ENCODE measurements around the gene ZNF320.
"Not testable (repeated sequence)": the region's sequence is repeated elsewhere in the genome, so short reads cannot be mapped to it uniquely, and the experiment has no call there.

ZNF320 gene

DNA sequence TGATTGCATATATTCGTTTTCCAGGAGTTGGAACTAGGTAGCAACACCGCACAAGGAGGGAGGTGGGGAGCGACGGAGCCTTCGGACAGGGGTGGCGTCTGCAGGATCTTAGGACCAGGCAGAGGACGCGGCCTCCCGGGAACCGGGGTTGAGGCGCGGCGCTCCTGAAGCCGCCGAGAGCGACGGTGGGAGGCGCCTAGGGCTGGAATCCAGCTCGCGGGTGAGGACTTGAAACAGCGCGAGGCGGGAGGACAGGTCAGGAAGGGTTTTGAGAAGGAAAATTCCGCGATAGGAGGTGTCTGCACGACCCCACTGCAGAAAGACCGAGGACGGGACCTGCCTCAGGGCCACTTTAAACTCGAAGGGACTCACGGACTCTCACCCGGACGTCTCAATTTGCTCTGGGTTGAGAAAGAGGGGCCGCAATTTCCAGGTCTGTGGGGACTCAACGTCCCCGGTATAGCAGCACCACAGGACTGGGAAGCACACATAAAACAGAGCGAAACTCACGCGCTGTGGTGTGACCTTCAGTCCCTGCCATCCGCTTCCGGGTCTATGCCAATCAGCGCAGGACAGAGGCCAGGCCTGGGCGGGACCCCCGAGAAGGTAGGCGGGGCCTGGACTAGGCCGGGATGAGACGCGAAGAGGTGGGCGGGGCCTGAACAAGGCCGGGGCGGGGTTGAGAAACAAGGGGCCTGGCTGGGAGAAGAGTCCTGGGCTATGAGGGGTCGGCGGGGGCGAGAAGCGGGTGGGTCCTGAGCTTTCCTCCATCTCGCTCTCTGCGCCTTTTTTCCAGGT lies at the start of gene ZNF320:
ZNF320 (minus strand) TSS at position 498 of the 798 bp plus-strand sequence. CDS start 7,380 bp downstream, outside the sequence.
- DNase-seq = peak; percentile 80

DNA sequence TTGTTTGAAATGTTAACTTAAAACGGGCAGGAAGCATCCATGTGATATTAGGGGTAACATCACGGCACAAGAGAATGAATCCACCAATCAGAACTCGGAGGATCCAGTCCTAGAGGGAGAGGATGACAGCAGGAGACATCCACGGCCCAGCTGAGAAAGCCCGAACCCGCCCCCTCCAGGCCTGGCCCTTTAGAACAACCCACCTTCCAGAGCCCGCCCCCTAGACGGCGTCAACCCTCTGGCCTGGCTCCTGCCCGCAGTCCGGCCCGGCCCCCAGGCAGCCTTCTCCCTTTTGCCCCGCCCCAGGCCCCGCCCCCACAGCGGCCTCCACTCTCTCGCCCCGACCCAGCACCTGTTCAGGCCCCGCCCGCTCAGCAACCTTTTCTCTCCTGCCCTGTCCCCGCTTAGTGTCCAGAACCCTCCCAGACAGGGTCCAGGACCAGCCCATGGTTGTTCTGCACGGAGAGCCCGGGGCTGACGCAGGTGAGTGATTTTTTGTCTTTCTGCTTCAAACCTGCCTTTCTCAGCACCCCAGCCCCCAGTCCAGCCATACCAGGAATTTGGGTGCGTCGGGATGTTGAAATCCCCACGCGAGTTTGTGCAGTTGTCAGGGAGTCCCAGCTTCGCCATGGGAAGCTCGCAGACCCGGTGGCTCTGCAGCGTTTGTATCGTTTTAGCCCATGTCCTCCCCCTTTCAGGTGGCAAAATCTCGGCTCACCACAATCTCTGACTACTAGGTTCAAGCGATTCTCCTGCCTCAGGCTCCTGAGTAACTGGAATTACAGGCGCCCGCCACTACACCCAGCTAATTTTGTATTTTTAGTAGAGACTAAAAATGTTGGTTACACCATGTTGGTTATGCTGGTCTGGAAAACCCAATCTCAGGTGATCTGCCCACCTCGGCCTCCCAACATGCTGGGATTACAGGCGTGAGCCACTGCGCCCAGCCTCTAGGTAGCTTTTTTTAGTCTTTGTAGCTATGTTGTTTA lies 49.2 kb upstream of the ZNF320 start:
- peak; percentile 47 for DNase-seq

DNA sequence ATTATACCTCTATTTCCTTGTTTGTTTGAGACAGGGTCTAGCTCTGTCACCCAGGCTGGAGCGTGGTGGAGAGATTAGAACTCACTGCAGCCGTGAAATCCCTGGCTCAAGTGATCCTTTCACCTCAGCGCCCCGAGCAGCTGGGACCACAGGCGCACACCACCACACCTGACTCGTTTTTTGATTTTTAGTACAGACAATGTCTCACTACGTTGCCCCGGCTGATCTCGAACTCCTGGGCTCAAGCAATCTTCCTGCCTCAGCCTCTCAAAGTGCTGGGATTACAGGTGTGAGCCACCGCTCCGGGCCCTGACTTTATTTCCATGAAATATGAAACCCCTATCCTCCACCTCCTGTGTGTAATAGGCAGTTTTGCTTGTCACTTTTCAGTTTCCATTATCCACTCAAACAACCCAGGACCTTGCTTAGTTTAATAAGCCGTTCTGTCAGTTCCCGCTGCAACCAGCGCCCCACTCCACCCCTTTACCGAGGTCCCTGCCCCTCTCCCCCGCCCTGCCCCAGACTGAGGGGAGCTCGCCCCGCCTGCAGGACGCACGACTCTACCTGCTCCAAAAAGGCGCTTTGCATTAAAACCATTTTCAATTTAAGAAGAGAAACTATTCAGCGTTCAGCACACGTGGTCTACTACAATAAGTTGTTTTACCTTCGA lies 48.4 kb upstream of the ZNF320 start:
- no peak for DNase-seq

DNA sequence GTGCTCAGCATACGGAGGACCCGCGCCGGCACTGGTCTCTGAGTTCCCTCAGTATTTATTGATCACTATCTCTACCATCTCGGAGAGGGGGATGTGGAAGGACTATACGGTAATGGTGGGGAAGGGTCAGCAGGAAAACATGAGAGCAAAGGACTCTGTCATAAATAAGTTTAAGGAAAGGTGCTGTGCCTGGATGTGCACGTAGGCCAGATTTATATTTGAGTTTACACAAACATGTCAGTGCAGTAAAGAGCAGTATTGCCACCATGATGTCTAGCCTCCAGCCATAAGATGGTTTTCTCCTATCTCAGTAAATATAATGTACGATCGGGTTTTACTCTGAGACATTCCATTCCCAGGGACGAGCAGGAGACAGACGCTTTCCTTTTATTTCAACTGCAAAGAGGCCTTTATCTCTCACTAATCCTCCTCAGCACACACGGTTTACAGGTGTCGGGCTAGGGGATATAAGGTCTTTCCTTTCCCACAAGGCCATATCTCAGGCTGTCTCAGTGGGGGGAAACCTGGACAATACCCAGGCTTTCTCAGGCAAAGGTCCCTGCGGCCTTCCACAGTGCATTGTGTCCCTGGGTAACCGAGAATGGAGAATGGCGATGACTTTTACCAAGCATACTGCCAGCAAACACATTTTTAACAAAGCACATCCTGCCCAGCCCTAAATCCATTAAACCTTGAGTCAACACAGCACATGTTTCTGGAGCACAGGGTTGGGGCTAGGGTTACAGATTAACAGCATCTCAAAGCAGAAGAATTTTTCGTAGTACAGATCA lies 47.5 kb upstream of the ZNF320 start:
- DNase-seq = not testable (repeated sequence)

DNA sequence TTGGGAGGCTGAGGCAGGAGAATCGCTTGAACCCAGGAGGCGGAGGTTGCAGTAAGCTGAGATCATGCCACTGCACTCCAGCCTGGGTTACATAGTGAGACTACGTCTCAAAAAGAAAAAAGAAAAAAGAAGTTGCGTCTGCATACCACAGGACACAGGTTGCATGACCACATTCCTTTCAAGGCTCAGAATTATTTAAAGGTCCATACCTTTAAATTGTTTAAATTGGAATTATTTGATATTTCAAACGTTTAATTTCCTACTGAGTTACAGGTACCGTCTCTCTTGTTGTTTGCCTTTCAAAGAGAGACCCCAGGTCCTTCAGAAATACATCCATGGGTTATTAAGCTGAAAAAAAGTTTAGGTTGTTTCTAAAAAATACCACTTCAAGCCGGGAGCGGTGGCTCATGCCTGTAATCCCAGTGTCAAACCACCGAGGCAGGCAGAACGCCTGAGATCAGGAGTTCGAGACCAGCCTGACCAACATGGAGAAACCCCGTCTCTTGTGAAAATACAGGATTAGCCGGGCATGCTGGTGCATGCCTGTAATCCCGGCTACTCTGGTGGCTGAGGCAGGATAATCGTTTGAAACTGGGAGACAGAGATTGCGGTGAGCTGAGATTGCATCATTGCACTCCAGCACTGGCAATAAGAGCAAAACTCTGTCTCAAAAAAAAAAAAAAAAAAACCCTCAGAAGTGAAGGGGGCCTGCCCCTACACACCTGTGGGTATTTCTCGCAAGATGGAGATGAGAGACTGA lies 46.6 kb upstream of the ZNF320 start:
- DNase-seq = no peak

DNA sequence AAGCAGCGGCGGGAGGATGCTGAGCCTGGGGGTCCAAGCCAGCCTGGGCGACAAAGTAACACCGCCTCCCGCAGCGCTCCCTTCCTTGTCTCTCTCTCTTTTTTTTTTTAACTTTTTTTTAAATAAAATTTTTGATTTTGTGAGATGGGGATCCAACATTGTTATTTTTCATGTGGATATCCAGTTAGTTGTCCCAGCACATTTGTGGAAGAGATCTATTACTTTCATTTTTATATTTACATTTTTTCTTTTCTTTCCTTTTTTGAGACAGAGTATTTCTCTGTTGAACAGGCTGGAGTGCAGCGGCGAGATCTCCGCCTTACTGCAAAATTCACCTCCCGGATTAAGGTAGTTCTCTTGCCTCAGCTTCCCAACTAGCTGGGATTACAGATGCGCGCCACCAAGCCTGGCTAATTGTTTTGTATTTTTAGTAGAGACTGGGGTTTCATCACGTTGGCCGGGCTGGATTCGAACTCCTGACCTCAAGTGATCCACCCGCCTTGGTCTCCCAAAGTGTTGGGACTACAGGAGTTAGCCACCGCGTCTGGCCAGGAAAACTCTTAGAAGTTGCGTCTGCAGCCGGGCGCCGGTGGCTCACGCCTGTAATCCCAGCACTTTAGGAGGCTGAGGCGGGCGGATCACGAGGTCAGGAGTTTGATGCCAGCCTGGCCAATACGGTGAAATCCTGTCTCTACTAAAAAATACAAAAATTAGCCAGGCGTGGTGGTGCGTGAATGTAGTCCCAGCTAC lies 45.9 kb upstream of the ZNF320 start:
- DNase-seq = no peak

DNA sequence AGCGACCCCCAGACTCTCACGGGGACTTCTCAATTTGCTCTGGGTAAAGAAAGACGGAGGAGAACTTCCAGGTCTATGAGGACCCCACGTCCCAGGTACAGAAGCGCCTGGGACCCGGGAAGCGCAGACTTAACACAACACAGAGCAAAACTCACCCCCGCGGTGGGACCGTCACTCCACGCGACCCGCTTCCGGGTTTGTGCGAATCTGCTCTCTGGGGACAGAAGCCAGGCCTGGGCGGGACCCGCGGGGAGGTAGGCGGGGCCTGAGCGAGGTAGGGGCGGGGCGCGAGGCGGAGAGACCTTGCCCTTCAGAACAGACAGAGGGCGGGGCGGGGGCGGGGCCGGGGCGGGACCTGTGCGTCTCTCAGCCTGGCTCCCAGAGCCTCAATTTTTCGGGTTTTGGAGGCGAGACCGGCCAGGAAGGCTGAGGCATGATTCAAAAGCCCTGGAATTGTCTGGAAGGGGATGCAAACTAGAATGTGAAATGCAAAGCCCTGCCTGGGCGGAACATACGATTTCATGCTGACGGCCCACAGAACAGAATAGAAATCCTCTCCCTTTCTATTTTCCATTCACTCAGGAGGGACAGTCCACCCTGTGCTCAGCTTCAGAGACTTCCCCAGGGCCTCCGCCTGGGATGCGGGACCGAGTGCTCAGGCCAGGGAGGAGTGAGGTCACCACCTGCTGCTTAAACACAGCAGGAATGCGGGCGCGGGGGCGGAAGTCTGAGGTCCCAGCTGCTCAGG lies 45.1 kb upstream of the ZNF320 start:
- peak; percentile 70 for DNase-seq

DNA sequence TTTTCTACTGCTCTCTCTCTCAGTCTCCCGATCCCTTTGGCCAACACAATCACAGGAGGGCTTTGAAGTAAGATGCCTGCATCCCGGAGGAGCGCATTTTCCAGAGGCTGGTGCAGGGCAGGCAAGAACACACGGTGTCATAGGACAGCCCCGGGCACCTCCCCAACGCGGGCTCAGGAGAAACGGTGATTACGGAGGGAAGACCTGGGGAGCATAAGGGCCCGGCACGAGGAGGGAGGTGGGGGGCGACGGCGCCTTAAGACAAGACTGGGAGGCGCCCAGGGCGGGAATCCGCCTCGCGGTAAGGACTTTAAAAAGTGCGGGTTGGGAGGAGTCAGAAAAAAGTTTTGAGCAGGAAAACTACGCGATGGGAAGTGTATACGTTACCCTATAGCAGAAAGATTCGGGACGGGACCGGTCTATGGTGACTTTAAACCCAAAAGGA lies 44.5 kb upstream of the ZNF320 start:
- no peak for DNase-seq

DNA sequence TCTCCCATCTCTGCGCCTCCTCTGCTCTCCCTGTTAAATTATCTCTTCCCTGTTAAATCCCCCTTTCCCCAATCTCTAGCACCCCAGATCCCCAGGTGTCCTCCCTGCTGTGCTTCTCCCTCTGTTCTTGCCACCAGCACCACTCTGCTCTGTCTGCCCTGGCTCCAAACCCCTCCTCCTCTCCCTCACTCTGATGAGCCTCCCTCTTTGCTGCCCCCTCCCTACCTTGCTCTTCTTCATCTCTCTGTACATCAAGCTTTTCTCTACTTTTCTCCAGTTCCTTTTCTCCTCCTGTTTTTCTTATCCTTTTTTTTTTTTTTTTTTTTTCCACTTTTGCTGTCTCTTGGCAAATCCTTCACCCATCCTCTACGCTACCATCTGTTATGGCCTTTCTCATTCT lies 44.1 kb upstream of the ZNF320 start:
- DNase-seq = not testable (repeated sequence)

DNA sequence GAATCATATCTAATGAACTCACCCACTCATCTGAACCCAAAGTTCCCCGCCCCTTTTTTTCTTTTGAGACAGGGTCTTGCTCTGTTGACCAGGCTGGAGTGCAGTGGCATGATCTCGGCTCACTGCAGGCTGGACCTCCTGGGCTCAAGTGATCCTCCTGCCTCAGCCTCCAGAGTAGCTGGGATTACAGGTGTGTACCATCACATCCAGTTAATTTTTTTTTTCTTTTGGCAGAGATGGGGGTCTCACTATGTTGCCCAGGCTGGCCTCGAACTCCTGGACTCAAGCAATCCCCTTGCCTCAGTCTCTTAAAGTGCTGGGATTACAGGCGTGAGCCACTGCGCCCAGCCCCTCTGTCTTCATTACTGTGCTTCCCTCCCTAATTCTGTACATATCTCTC lies 43.5 kb upstream of the ZNF320 start:
- DNase-seq = not testable (repeated sequence)

DNA sequence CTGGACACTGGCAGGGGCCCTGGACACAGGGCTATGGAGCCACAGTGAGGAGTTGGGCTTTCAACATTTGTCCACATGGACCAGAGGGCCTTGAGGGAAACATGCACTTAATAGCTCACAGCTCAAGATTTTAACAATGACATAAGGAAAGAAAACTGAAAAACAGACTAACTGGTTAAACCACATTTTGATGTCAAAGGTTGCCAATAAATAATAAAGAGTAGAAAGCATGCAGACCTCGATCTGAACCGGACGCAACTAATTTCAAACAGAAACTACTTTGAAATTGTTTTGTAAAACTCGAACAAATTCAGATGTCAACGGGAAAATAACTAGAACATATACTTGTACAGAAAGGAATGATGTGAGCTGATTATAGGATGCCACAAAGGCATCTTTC lies 41.3 kb upstream of the ZNF320 start:
- DNase-seq = no peak

DNA sequence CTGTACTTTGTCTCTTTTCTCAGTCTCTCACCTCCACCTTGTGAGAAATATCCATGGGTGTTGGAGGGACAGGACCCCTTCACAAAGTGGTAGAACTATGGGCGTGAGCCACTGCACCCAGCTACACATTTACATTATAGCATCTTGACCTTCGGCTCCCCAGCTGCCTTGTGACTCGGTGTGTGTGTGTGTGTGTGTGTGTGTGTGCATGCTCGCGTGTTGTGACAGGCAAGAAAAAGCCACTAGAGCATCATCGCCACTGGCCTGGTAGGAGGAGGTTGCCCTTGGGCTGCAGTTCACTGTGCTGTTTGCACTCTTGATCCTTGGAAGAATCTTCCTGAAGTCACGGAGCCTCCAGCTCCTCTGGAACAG lies 39.5 kb upstream of the ZNF320 start:
- DNase-seq = no peak

DNA sequence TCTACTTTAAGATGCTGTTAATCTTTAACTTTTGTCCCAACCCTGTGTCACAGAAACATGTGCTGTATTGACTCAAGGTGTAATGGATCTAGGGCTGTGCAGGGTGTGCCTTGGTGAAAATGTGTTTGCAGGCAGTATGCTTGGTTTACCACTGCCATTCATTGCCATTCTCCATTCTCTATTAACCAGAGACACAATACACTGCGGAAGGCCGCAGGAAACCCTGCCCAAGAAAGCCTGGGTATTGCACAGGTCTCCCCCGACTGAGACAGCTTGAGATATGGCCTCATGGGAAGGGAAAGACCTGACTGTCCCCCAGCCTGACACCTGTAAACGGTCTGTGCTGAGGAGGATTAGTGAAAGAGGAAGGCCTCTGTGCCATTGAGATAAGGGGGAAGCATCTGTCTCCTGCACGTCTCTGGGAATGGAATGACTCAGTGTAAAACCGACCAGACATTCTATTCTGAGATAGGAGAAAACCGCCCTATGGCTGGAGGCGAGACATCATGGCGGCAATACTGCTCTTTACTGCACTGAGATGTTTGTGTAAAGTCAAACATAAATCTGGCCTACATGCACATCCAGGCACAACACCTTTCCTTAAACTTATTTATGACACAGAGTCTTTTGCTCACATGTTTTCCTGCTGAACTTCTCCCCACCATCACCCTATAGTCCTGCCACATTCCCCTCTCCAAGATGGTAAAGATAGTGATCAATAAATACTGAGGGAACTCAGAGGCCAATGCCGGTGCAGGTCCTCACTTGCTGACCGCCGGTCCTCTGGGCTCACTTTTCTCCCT lies 38.9 kb upstream of the ZNF320 start:
- DNase-seq = no peak

DNA sequence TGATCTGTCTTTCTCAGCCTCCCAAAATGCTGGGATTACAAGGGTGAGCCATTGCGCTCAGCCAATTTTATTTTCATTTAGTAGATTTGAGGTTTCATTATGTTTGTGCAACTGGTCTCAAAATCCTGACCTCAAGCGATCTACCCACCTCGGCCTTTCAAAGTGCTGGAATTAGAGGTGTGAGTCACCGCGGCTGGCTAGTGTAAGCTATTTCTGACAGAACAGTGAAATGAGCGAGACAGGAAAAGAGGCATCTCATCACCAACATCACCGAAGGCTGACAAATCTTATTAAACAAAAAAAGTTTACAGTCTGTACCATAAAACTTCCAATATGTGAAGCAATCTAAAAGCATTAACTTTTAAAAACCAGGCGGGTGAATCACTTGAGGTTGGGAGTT lies 38.0 kb upstream of the ZNF320 start:
- DNase-seq = no peak

DNA sequence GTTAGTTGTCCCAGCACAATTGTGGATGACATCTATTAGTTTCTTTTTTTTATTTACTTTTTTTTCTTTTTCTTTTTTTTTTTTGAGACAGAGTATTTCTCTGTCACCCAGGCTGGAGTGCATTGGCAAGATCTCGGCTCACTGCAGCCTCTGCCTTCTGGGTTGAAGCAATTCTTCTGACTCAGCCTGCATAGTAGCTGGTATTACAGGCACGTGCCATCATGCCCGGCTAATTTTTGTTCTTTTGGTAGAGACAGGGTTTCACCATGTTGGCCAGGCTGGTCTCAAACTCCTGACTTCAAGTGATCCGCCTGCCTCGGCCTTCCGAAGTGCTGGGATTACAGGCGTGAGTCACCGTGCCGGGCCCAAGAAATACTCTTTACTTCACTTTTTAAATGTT lies 27.2 kb upstream of the ZNF320 start:
- DNase-seq = not testable (repeated sequence)

DNA sequence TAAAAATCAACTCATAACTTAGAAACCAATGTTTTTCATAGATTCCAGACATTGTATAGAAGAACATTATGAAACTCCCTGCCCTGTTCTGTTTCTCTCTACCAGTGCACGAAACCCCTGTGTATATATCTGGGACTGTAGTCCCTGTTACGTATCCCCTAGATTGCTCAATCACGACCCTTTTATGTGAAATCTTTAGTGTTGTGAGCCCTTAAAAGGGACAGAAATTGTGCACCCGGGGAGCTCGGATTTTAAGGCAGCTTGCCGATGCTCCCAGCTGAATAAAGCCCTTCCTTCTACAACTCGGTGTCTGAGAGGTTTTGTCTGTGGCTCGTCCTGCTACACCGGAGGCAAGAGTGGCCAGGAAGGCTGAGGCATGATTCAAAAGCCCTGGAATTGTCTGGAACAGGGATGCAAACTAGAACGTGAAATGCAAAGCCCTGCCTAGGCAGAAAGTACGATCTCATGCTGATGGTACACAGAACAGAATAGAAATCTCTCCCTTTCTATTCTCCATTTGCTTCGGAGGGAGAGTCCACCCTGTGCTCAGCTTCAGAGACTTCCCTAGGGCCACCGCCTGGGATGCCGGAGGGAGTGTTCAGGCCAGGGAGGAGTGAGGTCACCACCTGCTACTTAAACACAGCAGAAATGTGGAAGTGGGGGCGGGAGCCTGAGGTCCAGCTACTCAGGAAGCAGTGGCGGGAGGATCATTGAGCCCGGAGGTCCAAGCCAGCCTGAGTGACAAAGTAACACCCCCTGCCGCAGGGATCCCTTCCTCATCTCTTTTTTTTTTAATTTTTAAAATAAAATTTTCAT lies 26.6 kb upstream of the ZNF320 start:
- DNase-seq = no peak

DNA sequence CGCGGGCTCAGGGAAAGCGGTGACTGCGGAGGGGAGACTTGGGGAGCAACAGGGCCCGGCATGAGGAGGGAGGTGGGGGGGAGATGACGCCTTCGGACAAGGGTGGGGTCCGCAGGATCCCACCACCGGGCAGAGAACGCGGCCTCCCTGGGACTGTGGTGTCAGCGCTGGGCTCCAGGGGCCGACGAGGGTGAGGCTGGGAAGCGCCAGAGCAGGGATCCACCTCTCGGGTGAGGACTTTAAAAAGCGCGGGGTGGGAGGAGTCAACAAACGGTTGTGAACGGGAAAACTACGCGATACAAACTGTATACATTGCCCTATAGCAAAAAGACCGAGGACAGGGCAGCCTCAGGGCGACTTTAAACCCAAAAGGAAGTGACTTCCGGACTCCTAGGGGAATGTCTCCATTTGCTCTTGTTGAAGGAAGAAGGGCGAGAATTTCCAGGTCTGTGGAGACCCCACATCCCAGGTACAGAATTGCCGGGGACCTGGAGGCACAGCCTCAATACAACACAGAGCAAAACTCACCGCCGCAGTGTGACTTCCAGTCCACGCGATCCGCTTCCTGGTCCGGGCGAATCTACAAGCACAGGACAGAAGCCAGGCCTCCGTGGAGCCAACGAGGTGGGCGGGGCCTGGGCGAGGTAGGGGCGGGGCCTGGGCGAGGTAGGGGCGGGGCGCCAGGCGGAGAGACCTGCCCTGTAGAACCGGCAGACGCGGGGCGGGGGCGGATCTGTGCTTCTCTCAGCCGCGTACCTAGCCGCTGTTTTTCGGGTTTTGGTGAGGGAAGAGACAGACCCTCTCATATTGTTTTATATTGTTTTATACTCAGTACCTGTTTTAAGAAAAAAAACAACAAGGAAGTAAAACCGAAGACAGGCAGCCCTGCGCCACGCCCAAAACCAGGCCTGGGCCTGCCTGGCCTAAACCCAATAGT lies 25.7 kb upstream of the ZNF320 start, which contains the start of gene ZNF888:
ZNF888 (minus strand) TSS at position 588 of the 937 bp plus-strand sequence. CDS start 5,555 bp downstream, outside the sequence.
- peak; percentile 38 for DNase-seq

Measured in NCI-H1048 (cell line).